Keratinocyte (primary cell): ENCODE results near the gene ITPR2. TPM values are rescaled to one million over a fixed set of nuclear protein-coding genes. Genes with fewer than 3 reads are reported as not detected.

Experiments
- DNase-seq: peaks from one replicate; pipeline ENCODE4 v3.0.0-alpha.2; 2011; ENCODE audit warnings: low read depth, missing footprints, low spot score
- FAIRE-seq: peaks from 2 replicates; lab custom pipeline; 2011; peaks lifted over from hg19 to GRCh38; lab: Jason Lieb, UNC
- H2AFZ ChIP-seq: 2 replicates; pipeline ENCODE4 v1.6.0; 2012; ENCODE audit warnings: low read length, control low read depth, inconsistent platforms; ENCODE audit not compliant: control insufficient read depth
- H3K27ac ChIP-seq: 2 replicates; pipeline ENCODE4 v1.5.1; 2011; ENCODE audit warnings: low read length; ENCODE audit not compliant: control insufficient read depth, insufficient read depth
- H3K27me3 ChIP-seq: 3 replicates; pipeline ENCODE4 v1.6.0; 2011; ENCODE audit warnings: low read length; ENCODE audit not compliant: control insufficient read depth, insufficient read depth; ENCODE audit errors: extremely low read depth
- H3K36me3 ChIP-seq, 2 experiments: 2 replicates in 1 of 2; 3 replicates in 1 of 2; pipeline ENCODE4 v1.5.1; 2011; ENCODE audit warnings: low read length in 2 of 2, mild to moderate bottlenecking in 1 of 2; ENCODE audit not compliant: control insufficient read depth in 2 of 2, insufficient read depth in 2 of 2; ENCODE audit errors: extremely low read depth in 1 of 2
- H3K4me1 ChIP-seq: 3 replicates; pipeline ENCODE4 v1.5.1; 2011; ENCODE audit warnings: low read length; ENCODE audit not compliant: control insufficient read depth, insufficient read depth; ENCODE audit errors: extremely low read depth
- H3K4me2 ChIP-seq: 3 replicates; pipeline ENCODE4 v1.6.0; 2011; ENCODE audit warnings: low read depth, low read length; ENCODE audit not compliant: control insufficient read depth, insufficient read depth; ENCODE audit errors: extremely low read depth
- H3K4me3 ChIP-seq, 3 experiments: fragments of 200-600 bp in 1 of 3; sonication (generic) in 1 of 3; 2 replicates in 2 of 3; 3 replicates in 1 of 3; pipeline ENCODE4 v1.5.1; 2011 to 2016; ENCODE audit warnings: low read length in 3 of 3, mild to moderate bottlenecking in 3 of 3, control low read depth in 2 of 3, inconsistent platforms in 1 of 3, low read depth in 1 of 3, mixed read lengths in 1 of 3, mixed run types in 1 of 3, moderate library complexity in 1 of 3; ENCODE audit not compliant: control insufficient read depth in 2 of 3, insufficient read depth in 2 of 3; ENCODE audit errors: extremely low read depth in 1 of 3
- H3K79me2 ChIP-seq: 2 replicates; pipeline ENCODE4 v1.6.0; 2012; ENCODE audit warnings: low read length; ENCODE audit not compliant: control insufficient read depth, insufficient read depth
- H3K9ac ChIP-seq: 3 replicates; pipeline ENCODE4 v1.6.0; 2011; ENCODE audit warnings: low read length; ENCODE audit not compliant: control insufficient read depth, insufficient read depth; ENCODE audit errors: extremely low read depth
- H3K9me1 ChIP-seq: 3 replicates; pipeline ENCODE4 v1.6.0; 2011; ENCODE audit warnings: low read length; ENCODE audit not compliant: control insufficient read depth, insufficient read depth; ENCODE audit errors: extremely low read depth
- H3K9me3 ChIP-seq: 2 replicates; pipeline ENCODE4 v1.5.1; 2012; ENCODE audit warnings: low read depth, low read length; ENCODE audit not compliant: control insufficient read depth
- H4K20me1 ChIP-seq: 3 replicates; pipeline ENCODE4 v1.6.0; 2011; ENCODE audit warnings: low read length; ENCODE audit not compliant: control insufficient read depth, insufficient read depth; ENCODE audit errors: extremely low read depth
- CTCF ChIP-seq, 3 experiments: IDR thresholded peaks in 1 of 3; conservative IDR thresholded peaks in 1 of 3; optimal IDR thresholded peaks in 1 of 3; 2 replicates in 2 of 3; 3 replicates in 1 of 3; pipeline versions ENCODE3 to v1.5.1; 2011; ENCODE audit warnings: low read length in 3 of 3, mild to moderate bottlenecking in 3 of 3, moderate library complexity in 2 of 3, control low read depth in 1 of 3, inconsistent platforms in 1 of 3; ENCODE audit not compliant: insufficient read depth in 2 of 3; ENCODE audit errors: extremely low read depth in 1 of 3
- EZH2 ChIP-seq: IDR thresholded peaks from one replicate; pipeline ENCODE4 v1.6.1; 2012; ENCODE audit warnings: inconsistent platforms, mild to moderate bottlenecking, low read length, moderate library complexity
- dilution Hi-C: fragments of 300-500 bp; cut with MboI; formaldehyde crosslinking; loops from one replicate; pipeline ENCODE4 v1.7.0; 2020; ENCODE audit warnings: low sequenced_read_pairs; ENCODE audit not compliant: extremely low pct_ligation_motif_present
- polyA plus RNA-seq, 5 experiments: library from polyadenylated mRNA; depleted of rRNA in 3 of 5; stranded (reverse) in 3 of 5; stranded (forward) in 1 of 5; unstranded in 1 of 5; fragments of >200 nt; gene quantifications; 1 replicate in 1 of 5; 2 replicates in 3 of 5; 3 replicates in 1 of 5; pipeline versions ENCODE4 v1.2.1 to v1.2.3, GENCODE V29; 2011 to 2012; ENCODE audit warnings: missing spikeins in 2 of 5, low read depth in 1 of 5, low replicate concordance in 1 of 5

The ITPR2 gene
- polyA plus RNA-seq, 1 donor (not counting 4 experiments of a cell fraction or from before 2014, with no cell fraction given): 7.6 TPM

DNA sequence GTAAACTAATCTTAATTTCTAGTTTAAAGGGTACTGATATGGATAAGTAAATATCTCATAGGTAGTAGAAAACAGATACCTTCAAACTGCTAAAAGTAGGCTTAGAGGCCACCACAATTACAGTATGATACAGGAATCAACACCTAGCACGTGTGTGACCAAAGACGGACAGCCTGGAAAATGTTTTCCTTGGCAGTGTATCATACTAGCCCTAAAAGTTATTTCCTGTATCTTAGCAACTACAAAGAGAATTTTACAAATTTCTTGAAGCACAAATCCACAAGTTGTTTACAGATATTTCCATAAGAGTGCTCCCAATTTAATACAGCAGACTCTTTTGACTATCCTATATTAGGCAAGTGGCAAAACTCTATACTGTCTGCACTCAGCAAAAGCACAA, 106.0 kb downstream of the ITPR2 start:
- H3K27me3 ChIP-seq: no peaks in the 10 kb centered on the region
- dilution Hi-C loops: no loop called here
- FAIRE-seq: no peak
- peaks cover 27% of the 10 kb centered on the region for H3K4me1 ChIP-seq
- no peak overlapping the region for H3K9ac ChIP-seq
- no peaks in the 10 kb centered on the region for H3K79me2 ChIP-seq
- H3K9me3 ChIP-seq: no peaks in the 10 kb centered on the region
- H3K27ac ChIP-seq: no peak overlapping the region
- no peaks in the 10 kb centered on the region for H3K9me1 ChIP-seq
- no peak for TF ChIP-seq CTCF (optimal IDR thresholded peaks at IDR 0.05 in 1 of 3, IDR thresholded peaks at IDR 0.05 in 1 of 3, conservative IDR thresholded peaks at IDR 0.05 in 1 of 3; ENCODE audit: extremely low read depth in 1 of 3, insufficient read depth in 2 of 3, low read length in 3 of 3)
- TF ChIP-seq EZH2: no peak
- no peaks in the 10 kb centered on the region for H4K20me1 ChIP-seq
- H2AFZ ChIP-seq: no peak overlapping the region
- DNase-seq: no peak
- no peaks in the 10 kb centered on the region for H3K36me3 ChIP-seq
- H3K4me2 ChIP-seq: no peak overlapping the region
- no peak overlapping the region for H3K4me3 ChIP-seq

- peak overlapping the region; percentile 55 for H3K27ac ChIP-seq
- no peaks in the 10 kb centered on the region for H3K9me1 ChIP-seq
- TF ChIP-seq EZH2 (no peak), CTCF (optimal IDR thresholded peaks at IDR 0.05 in 1 of 3, IDR thresholded peaks at IDR 0.05 in 1 of 3, conservative IDR thresholded peaks at IDR 0.05 in 1 of 3; ENCODE audit: extremely low read depth in 1 of 3, insufficient read depth in 2 of 3, low read length in 3 of 3) (no peak)
- peaks cover 27% of the 10 kb centered on the region for H3K4me1 ChIP-seq
- H3K9ac ChIP-seq: no peak overlapping the region
- H3K4me2 ChIP-seq: peak overlapping the region; percentile 72
- no peak for DNase-seq
- peak overlapping the region; percentile 45 for H2AFZ ChIP-seq
- no peaks in the 10 kb centered on the region for H3K36me3 ChIP-seq
- FAIRE-seq: peak; percentile 67
- no peaks in the 10 kb centered on the region for H3K79me2 ChIP-seq
- no peaks in the 10 kb centered on the region for H3K27me3 ChIP-seq
- peak overlapping the region in 1 of 3 experiments; percentile 23 for H3K4me3 ChIP-seq
- H3K9me3 ChIP-seq: no peaks in the 10 kb centered on the region
- no peaks in the 10 kb centered on the region for H4K20me1 ChIP-seq
- dilution Hi-C loops: no loop called here
Observed at GRCh38 chr12:26725276-26725916, 107.6 kb downstream of the ITPR2 start.
